Activated CD4-positive, alpha-beta T cell treated with anti-CD3 and anti-CD28 coated beads for 1 hour (primary cell): Measurements from ENCODE around the gene XPO6.

Source experiments
- DNase-seq: peaks from one replicate; pipeline ENCODE4 v3.0.0-alpha.2; 2020

The XPO6 gene

DNA sequence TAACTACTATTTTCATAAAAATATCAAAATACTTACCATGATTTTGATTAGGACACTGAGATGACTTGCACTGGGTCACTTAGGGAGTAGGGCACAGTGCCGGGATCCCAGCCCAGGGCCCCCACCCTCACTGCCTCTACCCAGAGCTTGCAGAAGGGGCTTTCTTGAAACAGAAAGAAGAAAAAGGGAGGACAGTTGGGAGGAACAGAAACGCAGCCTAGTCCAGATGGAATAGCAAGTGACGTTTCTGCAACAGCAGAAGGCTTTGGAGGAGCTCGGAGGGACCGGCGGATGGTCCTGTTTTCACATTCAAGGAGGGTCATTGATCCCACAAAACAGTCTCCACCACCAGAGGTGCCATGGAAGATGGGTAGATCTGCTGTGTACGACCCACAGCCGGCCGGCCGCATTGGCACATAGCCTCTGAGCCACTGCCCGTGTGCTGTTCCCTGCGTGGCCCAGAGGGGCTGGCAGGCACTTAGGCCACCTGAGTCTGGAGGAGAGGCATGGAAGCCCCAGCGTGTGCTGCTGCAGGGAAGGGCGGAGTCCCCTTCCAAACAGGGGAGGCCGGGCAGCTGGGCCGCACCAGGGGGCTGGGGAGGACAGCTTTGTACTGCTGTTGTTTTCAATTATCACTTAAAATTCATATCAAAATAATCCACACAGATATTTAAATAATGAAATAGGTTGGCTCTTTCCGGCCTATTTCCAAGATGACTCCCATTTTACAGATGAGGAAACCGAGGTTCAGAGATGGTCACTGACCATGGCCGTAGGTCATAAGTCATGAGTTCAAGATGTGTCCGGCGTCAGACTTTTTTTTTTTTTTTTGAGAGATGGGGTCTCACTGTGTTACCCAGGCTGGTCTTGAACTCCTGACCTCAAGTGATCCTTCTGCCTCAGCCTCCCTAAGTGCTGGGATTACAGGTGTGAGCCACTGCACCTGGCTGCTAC is 125.3 kb downstream of the XPO6 start:
- no peak for DNase-seq

DNA sequence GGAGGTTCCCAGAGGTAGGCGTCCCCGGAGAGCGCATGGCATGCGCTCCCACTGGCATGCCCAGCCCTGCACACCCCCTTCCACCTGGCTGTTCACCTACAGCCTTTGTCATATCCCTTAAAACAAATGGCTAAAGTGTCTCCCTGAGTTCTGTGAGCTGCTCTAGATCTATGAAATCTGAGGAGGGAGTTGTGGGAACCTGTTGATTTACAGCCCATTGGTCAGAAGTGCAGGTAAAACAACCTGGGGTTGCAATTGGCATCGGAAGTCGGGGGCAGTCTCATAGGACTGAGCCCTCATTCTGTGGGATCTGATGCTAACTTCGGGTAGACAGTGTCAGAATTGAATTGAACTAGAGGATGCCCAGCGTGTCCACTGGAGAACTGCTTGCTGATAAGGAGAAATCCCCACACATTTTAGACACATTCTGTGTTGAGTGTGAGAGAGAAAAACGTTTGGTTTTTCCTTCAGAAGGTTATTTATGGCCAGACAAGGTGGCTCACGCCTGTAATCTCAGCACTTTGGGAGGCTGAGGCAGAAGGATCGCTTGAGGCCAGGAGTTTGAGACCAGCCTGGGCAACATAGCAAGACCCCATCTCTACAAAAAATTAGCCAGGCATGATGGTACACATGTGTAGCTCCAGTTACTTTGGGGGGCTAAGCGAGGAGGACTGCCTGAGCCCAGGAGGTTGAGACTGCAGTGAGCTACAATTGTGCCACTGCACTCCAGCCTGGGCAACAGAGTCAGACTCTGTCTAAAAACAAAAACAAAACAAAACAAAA is 126.2 kb downstream of the XPO6 start:
- DNase-seq, result no peak

DNA sequence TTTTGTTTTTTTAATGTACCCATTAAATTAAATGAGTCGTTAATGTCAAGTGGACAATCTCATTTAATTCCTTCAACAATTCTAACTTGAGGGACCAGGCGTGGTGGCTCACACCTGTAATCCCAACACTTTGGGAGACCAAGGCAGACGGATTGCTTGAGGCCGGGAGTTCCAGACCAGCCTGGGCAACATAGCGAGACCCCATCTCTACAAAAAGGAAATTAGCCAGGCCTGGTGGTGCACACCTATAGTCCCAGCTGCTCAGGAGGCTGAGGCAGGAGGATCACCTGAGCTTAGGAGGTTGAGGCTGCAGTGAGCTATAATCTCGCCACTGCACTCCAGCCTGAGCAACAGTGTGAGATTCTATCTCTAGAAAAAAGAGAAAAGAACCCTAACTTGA is 127.6 kb downstream of the XPO6 start:
- DNase-seq, result no peak

DNA sequence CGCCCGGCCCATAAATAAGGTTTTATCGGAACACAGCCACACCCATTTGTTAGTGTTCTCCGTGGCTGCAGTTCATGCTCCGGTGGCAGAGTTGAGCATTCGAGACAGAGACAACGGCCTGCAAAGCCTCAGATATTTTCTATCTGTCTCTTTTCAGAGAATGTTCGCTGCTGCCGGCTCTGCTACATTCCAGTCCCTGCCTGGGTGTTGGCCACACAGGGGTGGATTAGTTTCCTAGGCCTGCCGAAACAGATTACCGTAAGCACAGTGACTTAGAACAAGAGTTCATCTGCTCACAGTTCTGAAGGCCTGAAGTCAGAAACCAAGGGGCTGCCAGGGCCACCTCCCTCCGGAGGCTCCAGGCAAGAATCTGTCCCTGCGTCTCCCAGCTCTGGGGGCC is 129.1 kb downstream of the XPO6 start:
- DNase-seq, result no peak

DNA sequence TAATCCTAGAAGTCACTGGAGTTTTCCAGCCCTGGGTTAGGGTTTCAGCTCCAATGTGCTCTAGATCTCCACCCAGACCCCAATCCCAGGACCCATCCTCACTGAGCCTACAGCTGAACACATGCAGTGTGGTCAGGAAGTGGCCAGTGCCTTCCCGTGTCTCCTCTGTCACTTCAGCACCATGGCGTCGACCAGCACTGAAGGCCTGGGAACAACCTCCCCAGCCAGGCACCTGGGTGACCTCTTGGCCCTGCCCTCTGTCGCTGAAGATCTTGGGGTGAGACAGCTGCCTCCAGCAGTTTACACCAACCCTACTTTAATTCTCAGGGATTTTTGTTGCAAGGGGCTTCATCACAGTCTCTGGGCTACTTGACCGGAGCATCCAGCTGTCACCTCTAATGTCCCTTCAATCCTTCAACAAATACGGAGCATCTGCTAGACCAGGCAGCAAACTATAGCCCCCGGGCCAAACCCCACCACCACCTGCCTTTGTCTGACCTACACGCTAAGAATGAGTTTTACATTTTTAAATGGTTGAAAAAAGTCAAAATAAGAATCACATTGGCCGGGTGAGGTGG is 130.3 kb downstream of the XPO6 start:
- no peak for DNase-seq

DNA sequence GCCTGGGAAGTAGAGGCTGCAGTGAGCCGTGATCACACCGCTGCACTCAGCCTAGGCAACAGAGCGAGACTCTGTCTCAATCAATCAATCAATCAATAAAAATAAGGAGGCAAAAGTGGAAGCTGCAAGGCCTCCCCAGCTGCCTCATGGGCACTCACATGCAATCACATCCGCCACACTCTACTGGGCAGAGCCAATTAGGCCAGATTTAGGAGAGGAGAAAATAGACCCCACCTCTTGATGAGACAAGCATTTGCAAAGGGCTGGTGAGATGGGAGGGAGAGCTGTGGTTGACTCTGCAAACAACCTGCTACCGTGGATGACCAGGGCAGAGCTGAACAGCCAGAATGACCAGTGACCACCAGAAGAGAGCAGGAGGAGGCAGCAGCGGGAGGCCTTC is 133.5 kb downstream of the XPO6 start:
- no peak for DNase-seq

DNA sequence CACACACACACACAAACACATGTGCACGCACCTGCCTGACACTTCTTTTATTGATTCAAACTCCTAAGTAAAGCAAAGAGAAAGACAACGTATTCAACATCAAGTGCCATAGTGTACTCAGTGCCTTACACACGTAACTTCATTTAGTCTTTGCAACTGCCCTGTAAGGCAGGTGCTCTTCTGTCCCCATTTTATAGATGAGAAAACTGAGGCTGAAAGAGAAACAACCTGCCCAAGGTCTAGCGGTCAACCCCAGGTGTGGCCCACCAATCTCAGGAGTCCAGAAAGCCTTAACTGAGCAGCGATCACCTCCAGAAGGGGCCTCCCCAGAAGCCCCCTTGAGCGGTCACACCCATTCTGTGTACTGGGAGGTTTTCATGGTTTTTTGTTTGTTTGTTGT is 137.9 kb downstream of the XPO6 start:
- DNase-seq, result no peak

DNA sequence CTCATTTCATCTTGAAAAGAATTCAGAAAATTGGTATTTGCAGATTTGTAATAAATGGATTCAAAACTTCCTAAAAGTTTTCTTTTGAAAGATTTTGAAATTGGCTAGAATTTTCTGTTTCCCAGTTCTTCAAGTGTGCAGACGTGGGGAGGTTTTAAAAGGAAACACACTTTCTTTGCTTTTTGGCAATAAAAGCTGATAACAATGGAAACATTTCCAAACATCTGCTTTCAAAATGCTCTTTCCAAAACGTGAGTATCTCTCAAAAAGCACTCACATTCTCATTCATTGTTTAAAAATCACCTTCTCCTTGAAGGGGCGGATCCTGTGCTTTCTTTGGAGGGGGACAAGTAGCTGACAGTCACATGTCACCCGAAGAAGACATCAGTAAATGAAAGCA is 139.7 kb downstream of the XPO6 start:
- DNase-seq, result no peak

DNA sequence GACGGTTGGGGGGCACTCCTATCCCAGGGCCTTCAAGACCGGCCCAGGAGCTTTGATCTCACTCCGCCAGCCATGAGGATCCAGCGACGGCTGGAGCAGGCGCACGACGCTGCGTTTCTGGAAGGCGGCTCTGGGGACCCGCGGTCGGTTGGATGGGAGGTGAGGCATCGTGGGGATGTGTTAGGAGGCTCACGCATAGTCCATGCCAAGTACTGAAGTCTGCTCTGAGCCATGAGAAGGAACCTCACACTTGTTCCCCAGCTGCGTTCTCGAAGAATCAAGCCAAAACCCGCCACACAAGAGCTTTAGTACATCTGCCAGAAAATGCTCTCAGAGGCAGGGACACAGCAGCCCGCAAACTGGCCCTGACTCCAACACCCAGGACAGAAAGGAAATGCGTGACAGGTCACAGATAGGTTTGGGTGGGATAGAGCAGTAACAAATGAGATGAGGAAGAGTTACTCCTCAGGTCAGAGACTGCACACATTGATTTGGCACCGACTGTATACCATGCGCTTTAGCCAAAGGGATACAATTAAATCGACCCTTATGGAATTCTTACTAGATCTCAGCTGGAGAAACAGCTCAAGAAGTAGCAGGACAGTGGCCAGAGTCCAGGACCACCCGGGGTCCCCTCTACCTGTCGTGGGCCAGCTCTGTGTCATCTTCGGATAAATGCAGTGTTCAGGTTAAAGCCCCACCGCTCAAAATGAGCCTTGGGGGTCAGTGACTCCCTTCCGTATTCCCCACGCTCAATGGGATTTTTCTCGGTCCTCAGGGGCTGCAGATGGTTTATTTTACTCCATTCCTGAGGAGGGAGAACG is 141.6 kb downstream of the XPO6 start:
- no peak for DNase-seq

DNA sequence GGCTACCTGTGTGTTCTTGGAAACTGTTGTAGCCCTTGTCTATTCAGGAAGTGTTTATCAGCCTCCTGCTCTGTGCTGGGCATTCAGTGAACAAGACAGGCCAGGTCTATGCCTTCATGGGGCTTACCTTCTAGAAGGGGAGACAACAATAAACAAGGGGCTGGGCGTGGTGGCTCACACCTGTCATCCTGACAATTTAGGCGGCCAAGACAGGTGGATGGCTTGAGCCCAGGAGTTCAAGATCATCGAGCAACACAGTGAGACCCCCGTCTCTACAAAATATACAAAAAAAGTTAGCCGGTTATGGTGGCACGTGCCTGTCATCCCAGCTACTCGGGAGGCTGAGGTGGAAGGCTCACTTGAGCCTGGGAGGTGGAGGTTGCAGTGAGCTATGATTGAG is 142.8 kb downstream of the XPO6 start:
- no peak for DNase-seq

DNA sequence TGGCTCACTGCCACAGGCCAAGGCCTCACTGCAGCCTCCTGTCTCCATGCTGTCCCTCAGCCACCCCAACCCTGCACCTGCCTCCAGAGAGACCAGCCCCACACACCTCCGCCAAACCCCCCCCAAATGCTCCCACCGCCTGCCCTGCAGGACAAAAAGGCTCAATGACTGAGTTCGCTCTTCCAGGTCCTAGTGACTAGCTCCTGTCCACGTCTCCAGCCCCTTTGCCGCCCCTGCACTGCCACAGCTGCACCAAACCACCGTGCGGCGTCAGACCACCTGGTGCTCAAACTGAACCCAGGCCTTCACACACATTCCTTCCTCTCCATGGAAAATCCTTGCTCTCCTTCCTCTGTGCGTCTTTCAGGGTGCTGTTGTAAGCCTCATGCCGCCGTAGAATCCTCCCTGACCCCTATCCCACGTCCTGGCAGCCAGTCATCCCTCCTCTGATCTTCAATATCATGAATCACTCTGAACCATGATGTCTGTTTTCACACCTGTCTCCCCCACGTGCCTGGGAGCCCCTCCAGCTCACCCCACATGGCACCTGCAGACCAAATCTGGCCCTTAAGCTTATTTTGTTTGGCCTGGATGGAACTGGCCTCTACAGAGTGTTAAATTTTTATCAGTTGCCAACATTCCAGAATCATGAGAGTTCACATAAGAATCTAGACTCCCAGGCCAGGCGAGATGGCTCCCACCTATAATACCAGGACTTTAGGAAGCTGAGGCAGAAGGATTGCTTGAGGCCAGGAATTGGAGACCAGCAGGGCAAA is 144.0 kb downstream of the XPO6 start:
- no peak for DNase-seq

DNA sequence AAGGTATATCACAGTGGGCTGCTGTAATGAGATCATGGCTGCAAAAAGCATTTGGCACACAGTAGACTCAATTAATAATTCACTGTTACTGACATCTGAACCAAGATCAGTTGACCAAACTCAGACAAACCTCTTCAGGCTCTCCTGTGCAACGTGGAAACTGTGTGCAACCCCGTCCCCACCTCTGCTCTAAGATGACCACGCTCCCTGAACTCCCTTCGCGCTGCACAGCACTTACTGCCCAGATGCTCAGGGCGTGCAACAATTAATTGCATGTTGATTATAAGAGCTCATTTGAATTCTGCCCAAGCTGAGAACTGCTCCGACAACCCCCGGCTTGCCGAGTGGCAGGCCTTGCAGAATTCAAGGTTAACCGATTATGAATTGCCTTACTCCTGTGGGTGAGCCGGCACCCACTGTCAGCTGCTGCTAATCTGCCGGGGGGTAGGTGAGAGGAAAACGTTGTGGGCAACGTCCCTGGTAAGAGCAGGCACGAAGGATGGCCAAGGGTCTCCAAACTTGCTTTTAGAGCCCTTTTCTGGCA is 147.0 kb downstream of the XPO6 start:
- DNase-seq, result no peak

DNA sequence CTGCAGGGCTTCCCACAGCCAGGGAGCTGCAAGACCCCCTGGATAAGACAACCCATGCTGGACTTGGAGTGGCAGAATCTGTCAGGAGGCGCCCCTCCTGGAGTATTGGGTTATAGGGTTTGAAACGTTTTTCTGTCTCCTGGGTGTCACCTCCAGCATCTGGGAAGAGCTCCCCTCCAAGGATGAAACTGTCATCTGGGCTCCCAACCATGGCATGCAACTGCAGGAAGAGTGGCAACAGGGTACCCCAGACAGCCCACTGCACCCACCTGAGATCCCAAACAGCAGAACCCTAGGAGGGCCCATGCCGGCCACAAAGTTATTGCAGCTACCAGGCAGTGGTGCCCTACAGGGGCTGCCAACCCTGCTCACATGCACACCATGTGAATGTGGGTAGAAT is 147.6 kb downstream of the XPO6 start:
- DNase-seq, result no peak

DNA sequence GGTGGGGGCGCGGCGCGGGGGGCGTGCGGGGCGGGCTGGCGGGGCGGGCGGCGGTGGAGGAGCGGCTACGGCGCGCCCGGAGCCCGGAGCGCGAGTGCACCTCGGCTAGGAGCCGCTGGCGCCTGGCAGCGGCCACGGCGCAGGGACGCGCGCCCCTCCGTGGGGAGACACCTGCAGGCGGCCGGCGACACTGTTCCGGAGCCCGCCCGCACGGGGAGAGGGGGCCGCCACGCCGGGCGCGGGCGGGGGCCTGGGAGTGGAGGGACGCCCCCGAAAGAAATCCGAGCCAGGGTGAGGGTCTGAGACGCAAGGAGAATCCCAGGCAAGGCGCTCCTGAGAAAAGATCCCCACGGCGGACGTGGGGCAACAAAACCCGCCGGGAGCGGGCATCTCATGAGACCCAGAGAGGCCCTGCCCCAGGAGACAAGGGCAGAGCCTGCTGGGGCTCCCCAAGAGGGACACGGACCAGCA is 148.1 kb downstream of the XPO6 start, which contains the start of gene GSG1L:
Gene GSG1L (minus strand): TSS at position 124 of the 471 bp plus-strand sequence. CDS start 290 bp downstream, outside the sequence.
- no peak for DNase-seq

DNA sequence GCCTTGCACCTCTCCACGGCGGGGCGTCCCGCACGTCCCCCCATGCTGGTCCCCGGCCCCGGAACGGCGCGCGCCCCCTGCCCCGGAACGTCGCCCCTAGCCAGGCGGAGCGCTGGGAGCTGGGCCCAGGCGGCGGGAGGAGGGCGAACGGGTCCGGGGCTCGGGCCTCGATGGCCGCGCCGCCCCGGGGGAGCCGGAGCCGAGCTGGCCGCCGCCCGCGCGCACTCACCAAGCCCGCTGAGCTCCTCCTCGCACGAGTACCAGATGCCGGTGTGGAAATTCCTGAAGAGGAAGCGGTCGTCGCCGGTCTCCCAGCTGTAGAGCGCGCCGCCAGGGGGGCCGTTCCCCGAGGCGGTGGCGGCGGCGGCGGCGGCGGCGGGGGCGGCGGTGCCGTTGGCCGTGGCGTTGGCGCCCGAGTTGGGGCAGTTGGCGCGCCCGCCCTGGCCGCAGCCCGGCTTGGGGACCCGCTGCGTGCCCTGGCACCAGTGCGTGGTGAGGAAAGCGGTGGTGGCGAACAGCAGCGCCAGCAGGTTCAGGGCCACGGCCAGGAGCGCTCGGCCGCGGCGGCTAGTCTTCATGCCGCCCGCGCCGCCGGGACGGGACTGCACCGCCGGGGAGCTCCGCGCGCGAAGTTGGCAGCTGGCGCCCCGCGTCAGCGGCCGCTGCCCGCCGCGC is 148.8 kb downstream of the XPO6 start:
- no peak for DNase-seq

DNA sequence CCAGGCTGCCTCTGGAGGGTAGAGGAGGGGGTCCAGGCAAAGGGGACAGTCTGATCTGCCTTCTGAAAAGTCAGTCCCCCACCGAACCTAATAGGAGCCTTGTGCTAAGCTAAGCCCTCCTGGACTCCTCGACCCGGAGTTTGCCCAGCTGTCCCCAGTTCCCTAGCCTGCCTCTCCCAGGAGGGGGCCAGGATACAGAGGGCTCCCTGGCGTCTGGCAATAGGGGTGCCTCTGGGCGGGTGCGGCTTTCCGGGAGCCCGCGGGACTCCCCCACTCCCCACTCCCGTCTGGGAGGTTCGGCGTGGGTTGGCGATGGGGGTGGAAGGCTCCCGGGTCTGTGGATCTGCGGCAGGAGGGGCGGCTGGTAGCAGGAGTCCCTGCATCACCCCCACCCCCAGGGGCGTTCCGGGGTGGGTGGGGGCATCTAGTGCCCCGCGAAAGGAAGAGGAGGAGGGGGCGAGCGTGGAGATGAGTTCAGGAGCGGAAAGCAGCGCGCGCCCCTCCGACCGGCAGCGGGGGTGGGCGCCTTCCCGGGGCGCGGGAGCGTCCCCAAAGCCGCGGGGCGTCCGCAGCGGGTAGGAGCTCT is 149.4 kb downstream of the XPO6 start:
- DNase-seq, result no peak

DNA sequence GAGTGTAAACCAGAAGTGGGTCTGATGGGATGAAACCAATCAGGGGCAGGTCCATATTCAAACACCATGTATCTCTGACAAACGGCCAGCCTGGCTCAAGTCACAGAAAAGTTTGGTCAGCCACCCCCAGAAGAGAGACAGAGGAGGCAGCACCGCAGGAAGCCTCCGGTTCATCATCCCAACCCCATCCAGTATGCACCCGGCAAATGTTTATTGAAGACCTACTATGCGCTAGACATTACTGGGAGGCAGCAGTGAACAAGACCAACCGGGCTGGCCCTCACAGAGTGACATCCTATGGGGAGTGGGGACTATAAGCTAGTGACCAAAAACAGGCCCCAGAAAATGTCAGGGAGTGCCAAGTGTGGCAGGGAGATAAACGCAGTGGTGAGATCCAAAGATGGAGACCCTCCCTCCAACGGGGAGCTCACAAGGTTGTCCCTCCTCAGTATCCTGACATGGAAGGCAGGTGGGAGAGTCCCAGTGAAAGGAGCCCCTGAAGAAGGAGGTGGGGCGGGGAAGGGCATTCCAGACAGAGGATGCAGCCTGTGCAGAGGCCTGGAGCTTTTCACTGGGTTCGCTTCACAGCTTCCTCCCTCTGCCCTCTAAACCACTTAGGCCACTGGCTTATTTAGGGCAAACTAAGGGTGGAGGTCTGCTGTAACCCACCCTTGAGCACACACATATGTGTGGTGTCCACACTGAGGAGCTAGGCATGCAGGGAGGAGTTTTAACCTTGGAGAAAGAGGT is 150.2 kb downstream of the XPO6 start:
- DNase-seq, result no peak

DNA sequence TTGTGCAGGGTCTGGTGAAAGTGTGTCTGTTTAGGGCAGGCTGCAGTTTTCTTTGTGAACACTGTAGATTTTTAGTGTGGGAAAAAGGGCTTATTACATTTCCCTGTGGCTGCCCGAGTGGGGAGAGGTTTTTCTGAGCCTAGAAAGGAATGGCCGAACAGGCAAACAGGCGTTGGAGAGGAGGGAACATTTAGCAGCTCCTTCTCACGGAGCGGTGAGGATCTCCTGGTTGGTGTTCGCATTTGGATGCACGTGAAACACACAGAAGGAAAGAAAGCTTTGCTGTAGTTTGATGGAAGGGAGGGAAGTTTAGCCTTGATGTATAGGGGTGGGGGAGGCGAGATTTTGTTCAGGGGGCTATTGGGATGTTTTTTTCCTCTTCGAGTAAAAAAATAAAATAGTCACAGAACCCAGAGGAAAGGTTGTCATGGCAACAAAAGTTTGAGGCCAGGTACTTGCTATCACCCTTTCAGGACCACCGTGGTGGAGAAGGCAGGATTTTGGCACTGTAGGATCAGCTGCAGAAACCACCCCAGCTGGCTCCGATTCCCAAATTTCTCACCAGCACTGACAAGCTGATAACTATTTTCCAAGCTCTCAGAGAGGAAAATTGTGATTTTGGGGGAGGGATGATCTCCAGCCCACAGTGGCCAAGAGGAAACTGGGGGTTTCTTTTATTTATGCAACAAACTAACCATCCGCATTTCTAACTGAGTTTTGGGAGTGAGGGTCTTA is 151.8 kb downstream of the XPO6 start:
- no peak for DNase-seq
